Upper lobe of left lung (tissue), 6 donors: Measurements from ENCODE around the gene FAM118A. TPM values are rescaled to one million over a fixed set of nuclear protein-coding genes. Genes with fewer than 3 reads are reported as not detected.

Experiments used
- ATAC-seq, 2 donors: fragments of 200-7000 bp; cut with Tn5 transposase; one replicate each; pipeline ENCODE4 v1.9.1; 2022; ENCODE audit warnings: mild to moderate bottlenecking in 2 of 2, moderate library complexity in 2 of 2; ENCODE audit not compliant: low FRiP score in 2 of 2
- DNase-seq, 2 donors: peaks; one replicate each; pipeline ENCODE4 v3.0.0-alpha.2; 2019 to 2020
- H3K27ac ChIP-seq, 4 donors: fragments of 200-600 bp; sonication (generic); one replicate each; pipeline ENCODE4 v1.5.1; 2016 to 2019
- H3K27me3 ChIP-seq, 4 donors: fragments of 200-600 bp; sonication (generic); one replicate each; pipeline ENCODE4 v1.5.1; 2017 to 2019
- H3K36me3 ChIP-seq, 4 donors: fragments of 200-600 bp; sonication (generic); one replicate each; pipeline ENCODE4 v1.5.1; 2016 to 2019
- H3K4me1 ChIP-seq, 4 donors: fragments of 200-600 bp; sonication (generic); one replicate each; pipeline ENCODE4 v1.5.1; 2018 to 2019
- H3K4me3 ChIP-seq, 4 donors: fragments of 200-600 bp; sonication (generic); one replicate each; pipeline ENCODE4 v1.5.1; 2017 to 2019; ENCODE audit warnings: mild to moderate bottlenecking in 2 of 4, moderate library complexity in 1 of 4
- H3K9me3 ChIP-seq, 4 donors: fragments of 200-600 bp; sonication (generic); one replicate each; pipeline ENCODE4 v1.5.1; 2018 to 2019
- EP300 ChIP-seq, 4 donors: sonication (generic); formaldehyde crosslinking; IDR thresholded peaks; one replicate each; pipeline ENCODE4 v1.5.1; 2017; ENCODE audit warnings: antibody characterized with exemption in 4 of 4, control low read depth in 2 of 4
- POLR2A ChIP-seq, 4 donors: fragments of 450-650 bp; IDR thresholded peaks; one replicate each; pipeline ENCODE4 v1.5.1; 2016 to 2017; ENCODE audit warnings: antibody characterized with exemption in 4 of 4, mild to moderate bottlenecking in 2 of 4
- POLR2AphosphoS5 ChIP-seq, 2 donors: sonication (generic); formaldehyde crosslinking; IDR thresholded peaks; one replicate each; pipeline ENCODE4 v1.5.1; 2017; ENCODE audit warnings: antibody characterized with exemption in 2 of 2
- WGBS, 2 donors: methylation state at CpG; one replicate each; pipeline ENCODE4 v1.1.5; 2017 to 2018; 5-methylcytosine and 5-hydroxymethylcytosine counted together
- total RNA-seq, 6 donors: library from RNA; depleted of rRNA in 4 of 6; stranded (reverse); fragments of >200 nt in 4 of 6; gene quantifications; one replicate each; pipeline versions ENCODE4 v1.1.0 to v1.2.1, GENCODE V29; 2016 to 2021
- TF ChIP-seq, protein P1 (sequence below), 6 experiments: fragments of 450-650 bp in 4 of 6; fragments of 200-600 bp in 2 of 6; sonication (generic) in 2 of 6; IDR thresholded peaks; one replicate each; pipeline ENCODE4 v1.5.1; 2016 to 2019; ENCODE audit warnings: antibody characterized with exemption in 6 of 6
- donor health status: DM: no; HTN: no; CAD: no; lungs with moderate emphysema.
- donor health status: DM: no; HTN: yes; CAD: no; lungs with severe emphysema.

The FAM118A gene
- total RNA-seq, 6 donors from 2014 or later: 9.2 to 161 (median 27.6) TPM

GRCh38 chr22:45304971-45305370 lies 4.8 kb upstream of the FAM118A start:
- WGBS, 2 donors: 82% methylated on average over 6 of the region's 6 CpGs
- DNase-seq (no peak), ATAC-seq (no peak)
- TF ChIP-seq EP300 (IDR thresholded peaks at IDR 0.05): no peak
- TF ChIP-seq POLR2A (IDR thresholded peaks at IDR 0.05): no peak
- Histone ChIP-seq H3K27me3 (no peaks in the 10 kb centered on the region), H3K36me3 (no peaks in the 10 kb centered on the region), H3K9me3 (no peaks in the 10 kb centered on the region), H3K4me3 (no peak overlapping the region), H3K27ac (no peak overlapping the region), H3K4me1 (peaks cover 5 to 11% (median 8%) of the 10 kb centered on the region in 4 donors)

- Histone ChIP-seq H3K36me3 (no peaks in the 10 kb centered on the region), H3K27ac (no peak overlapping the region), H3K4me1 (peaks cover 8 to 13% (median 10%) of the 10 kb centered on the region in 4 donors), H3K9me3 (no peaks in the 10 kb centered on the region), H3K27me3 (no peaks in the 10 kb centered on the region), H3K4me3 (no peak overlapping the region)
- ATAC-seq (no peak), DNase-seq (no peak)
- WGBS, 2 donors: 69 to 70% methylated on average over 6 of the region's 6 CpGs
- no peak for TF ChIP-seq POLR2AphosphoS5 (IDR thresholded peaks at IDR 0.05)
- no peak for TF ChIP-seq POLR2A (IDR thresholded peaks at IDR 0.05)
- TF ChIP-seq, protein P1, sequence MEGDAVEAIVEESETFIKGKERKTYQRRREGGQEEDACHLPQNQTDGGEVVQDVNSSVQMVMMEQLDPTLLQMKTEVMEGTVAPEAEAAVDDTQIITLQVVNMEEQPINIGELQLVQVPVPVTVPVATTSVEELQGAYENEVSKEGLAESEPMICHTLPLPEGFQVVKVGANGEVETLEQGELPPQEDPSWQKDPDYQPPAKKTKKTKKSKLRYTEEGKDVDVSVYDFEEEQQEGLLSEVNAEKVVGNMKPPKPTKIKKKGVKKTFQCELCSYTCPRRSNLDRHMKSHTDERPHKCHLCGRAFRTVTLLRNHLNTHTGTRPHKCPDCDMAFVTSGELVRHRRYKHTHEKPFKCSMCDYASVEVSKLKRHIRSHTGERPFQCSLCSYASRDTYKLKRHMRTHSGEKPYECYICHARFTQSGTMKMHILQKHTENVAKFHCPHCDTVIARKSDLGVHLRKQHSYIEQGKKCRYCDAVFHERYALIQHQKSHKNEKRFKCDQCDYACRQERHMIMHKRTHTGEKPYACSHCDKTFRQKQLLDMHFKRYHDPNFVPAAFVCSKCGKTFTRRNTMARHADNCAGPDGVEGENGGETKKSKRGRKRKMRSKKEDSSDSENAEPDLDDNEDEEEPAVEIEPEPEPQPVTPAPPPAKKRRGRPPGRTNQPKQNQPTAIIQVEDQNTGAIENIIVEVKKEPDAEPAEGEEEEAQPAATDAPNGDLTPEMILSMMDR (IDR thresholded peaks at IDR 0.05): no peak
- TF ChIP-seq EP300 (IDR thresholded peaks at IDR 0.05): no peak
Observed at GRCh38 chr22:45305456-45306075, 4.2 kb upstream of the FAM118A start.

DNA sequence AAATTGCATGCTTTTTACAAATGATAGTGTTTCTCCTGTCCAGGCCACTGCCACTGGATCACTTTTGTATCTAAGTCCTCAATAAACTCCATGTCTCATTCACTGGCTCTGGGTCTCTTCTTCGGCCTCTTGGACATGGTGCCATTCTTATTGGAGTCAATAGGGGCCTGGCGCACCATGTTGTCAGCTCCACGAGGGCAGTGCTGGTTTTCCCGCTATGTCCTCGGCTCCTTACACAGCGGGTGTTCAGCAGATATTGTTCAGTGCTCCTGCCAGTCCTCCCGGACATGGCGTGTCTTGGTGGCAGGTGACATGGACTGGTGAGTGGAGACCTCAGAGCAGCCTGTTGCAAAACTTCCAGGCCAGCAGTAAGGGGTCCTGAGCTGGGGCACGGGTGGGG lies 3.6 kb upstream of the FAM118A start:
- ATAC-seq: no peak
- Histone ChIP-seq H3K9me3 (no peaks in the 10 kb centered on the region), H3K36me3 (no peaks in the 10 kb centered on the region), H3K4me3 (no peak overlapping the region), H3K4me1 (peaks cover 14 to 19% (median 15%) of the 10 kb centered on the region in 4 donors), H3K27me3 (no peaks in the 10 kb centered on the region), H3K27ac (no peak overlapping the region)
- no peak for DNase-seq
- TF ChIP-seq POLR2A (IDR thresholded peaks at IDR 0.05) (no peak), POLR2AphosphoS5 (IDR thresholded peaks at IDR 0.05) (no peak), EP300 (IDR thresholded peaks at IDR 0.05) (no peak)
- TF ChIP-seq, protein P1 (IDR thresholded peaks at IDR 0.05): no peak
- 91 to 97% methylated on average over 9 of the region's 9 CpGs for WGBS, 2 donors

- Histone ChIP-seq H3K4me3 (no peak overlapping the region), H3K27me3 (no peaks in the 10 kb centered on the region), H3K4me1 (peaks cover 19 to 26% (median 20%) of the 10 kb centered on the region in 4 donors), H3K9me3 (no peaks in the 10 kb centered on the region), H3K36me3 (no peaks in the 10 kb centered on the region), H3K27ac (peak overlapping the region in 1 of 4 donors; percentile 91)
- no peak for DNase-seq
- TF ChIP-seq EP300 (IDR thresholded peaks at IDR 0.05): no peak
- no peak for TF ChIP-seq POLR2AphosphoS5 (IDR thresholded peaks at IDR 0.05)
- TF ChIP-seq, protein P1 (IDR thresholded peaks at IDR 0.05): no peak
- no peak for TF ChIP-seq POLR2A (IDR thresholded peaks at IDR 0.05)
- ATAC-seq: no peak
- WGBS, 2 donors: 83 to 98% methylated on average over 6 of the region's 6 CpGs
Observed at GRCh38 chr22:45308391-45308956, 1.3 kb upstream of the FAM118A start.

GRCh38 chr22:45308957-45309421 lies 745 bp upstream of the FAM118A start:
- 56 to 70% methylated on average over 24 to 25 of the region's 25 CpGs for WGBS, 2 donors
- ATAC-seq: peak in 1 of 2 donors; percentile 0
- peaks cover 19 to 31% (median 21%) of the 10 kb centered on the region in 4 donors for H3K4me1 ChIP-seq
- peak overlapping the region; percentile 63 to 91 (median 84) for H3K27ac ChIP-seq
- H3K9me3 ChIP-seq: no peaks in the 10 kb centered on the region
- H3K36me3 ChIP-seq: no peaks in the 10 kb centered on the region
- no peaks in the 10 kb centered on the region for H3K27me3 ChIP-seq
- DNase-seq: no peak
- peak overlapping the region; percentile 2 to 99 (median 96) for H3K4me3 ChIP-seq
- TF ChIP-seq EP300 (IDR thresholded peaks at IDR 0.05): no peak
- TF ChIP-seq, protein P1 (IDR thresholded peaks at IDR 0.05): no peak
- no peak for TF ChIP-seq POLR2A (IDR thresholded peaks at IDR 0.05)
- no peak for TF ChIP-seq POLR2AphosphoS5 (IDR thresholded peaks at IDR 0.05)
